ENCODE results near the gene CEBPE. TPM values are rescaled to one million over a fixed set of nuclear protein-coding genes. Genes with fewer than 3 reads are reported as not detected.

Gene CEBPE
- total RNA-seq, 2 donors from 2014 or later = not detected

DNA sequence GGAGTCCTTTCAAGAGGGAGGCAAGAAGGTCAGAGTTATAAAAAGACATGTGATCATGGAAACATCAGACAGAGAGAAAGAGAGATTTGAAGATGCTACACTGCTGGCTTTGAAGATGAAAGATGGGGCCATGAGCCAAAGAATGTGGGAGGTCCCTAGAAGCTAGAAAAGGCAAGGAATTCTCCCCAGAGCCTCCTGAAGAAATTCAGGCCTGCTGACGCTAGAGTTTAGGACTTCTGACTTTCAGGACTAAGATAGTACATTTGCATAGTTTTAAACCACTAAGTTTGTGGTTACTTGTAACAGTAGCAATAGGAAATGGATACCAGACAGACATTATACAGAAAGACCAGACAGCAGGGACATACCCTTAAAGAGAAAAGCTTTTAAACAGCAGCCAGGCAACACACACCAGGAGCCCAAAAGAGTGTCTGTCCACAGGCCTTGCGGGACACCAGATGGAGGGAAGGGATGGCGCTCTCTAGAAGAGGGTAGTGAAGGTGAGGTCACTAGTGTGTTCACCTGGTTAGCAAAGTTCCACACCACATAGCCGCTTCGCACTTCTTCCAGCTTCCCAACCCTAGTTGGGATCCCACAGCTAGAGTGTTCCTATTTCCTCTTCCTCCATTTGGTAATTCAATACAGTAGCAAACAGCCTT is 29.7 kb upstream of the CEBPE start:
- H3K27me3 ChIP-seq (replicated peaks; ENCODE audit: insufficient read depth) = no peaks in the 10 kb centered on the region
- peak overlapping the region in 1 of 2 donors; percentile 23 for H3K27ac ChIP-seq
- H3K36me3 ChIP-seq = no peaks in the 10 kb centered on the region
- no peak for ATAC-seq (ENCODE audit: insufficient number of reproducible peaks, low FRiP score, low read depth)
- no peak overlapping the region for H3K4me3 ChIP-seq
- peaks cover 17 to 45% of the 10 kb centered on the region in 2 donors for H3K4me1 ChIP-seq (ENCODE audit: control insufficient read depth in 1 of 2, low read depth in 2 of 2)
- TF ChIP-seq, protein P1, sequence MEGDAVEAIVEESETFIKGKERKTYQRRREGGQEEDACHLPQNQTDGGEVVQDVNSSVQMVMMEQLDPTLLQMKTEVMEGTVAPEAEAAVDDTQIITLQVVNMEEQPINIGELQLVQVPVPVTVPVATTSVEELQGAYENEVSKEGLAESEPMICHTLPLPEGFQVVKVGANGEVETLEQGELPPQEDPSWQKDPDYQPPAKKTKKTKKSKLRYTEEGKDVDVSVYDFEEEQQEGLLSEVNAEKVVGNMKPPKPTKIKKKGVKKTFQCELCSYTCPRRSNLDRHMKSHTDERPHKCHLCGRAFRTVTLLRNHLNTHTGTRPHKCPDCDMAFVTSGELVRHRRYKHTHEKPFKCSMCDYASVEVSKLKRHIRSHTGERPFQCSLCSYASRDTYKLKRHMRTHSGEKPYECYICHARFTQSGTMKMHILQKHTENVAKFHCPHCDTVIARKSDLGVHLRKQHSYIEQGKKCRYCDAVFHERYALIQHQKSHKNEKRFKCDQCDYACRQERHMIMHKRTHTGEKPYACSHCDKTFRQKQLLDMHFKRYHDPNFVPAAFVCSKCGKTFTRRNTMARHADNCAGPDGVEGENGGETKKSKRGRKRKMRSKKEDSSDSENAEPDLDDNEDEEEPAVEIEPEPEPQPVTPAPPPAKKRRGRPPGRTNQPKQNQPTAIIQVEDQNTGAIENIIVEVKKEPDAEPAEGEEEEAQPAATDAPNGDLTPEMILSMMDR (IDR thresholded peaks at IDR 0.05) = no peak
- DNase-seq (ENCODE audit: low spot score) = no peak
- H3K9me3 ChIP-seq = no peaks in the 10 kb centered on the region

DNA sequence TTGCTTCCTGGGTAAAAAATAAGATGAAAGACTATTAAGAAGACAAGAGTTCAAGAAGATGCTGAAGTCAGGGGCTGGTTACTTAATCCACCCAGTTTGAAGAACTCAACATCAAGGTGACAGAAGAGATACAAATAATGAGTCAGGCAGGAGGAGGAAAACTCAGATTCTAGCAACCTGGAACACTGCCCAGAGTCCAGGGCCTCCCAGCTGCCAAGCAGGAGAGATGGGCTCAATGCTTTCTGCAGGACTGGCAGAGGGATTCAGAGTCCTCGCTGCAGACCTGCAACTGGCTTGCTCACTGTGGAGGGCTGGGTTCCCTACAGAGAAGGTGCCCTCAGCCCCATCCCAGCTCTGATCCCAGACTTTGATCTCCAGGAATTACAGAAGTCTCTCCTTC is 28.6 kb upstream of the CEBPE start:
- Histone ChIP-seq H3K27me3 (replicated peaks; ENCODE audit: insufficient read depth) (no peaks in the 10 kb centered on the region), H3K9me3 (no peaks in the 10 kb centered on the region), H3K4me1 (ENCODE audit: control insufficient read depth in 1 of 2, low read depth in 2 of 2) (peaks cover 22 to 45% of the 10 kb centered on the region in 2 donors), H3K36me3 (no peaks in the 10 kb centered on the region), H3K4me3 (no peak overlapping the region), H3K27ac (peak overlapping the region in 1 of 2 donors; percentile 30)
- ATAC-seq (ENCODE audit: insufficient number of reproducible peaks, low FRiP score, low read depth) (no peak), DNase-seq (ENCODE audit: low spot score) (no peak)
- TF ChIP-seq, protein P1 (IDR thresholded peaks at IDR 0.05) = no peak

DNA sequence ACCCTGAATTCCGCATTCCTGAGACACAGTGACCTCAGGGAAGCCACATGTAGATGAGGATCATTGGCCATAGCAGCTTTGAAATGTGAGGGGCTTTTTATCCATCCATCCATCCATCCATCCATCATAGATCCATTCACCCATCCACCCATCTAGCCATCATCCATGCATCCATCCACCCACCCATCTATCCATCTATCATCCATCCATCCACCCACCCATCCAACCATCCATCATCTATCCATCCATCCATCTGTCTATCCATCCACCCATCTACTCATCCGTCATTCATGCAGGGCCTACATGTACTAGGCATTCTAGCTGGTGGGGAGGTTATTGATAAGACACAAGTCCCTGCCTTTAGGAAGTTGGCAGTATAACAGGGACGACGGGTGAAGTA is 27.9 kb upstream of the CEBPE start:
- Histone ChIP-seq H3K9me3 (no peaks in the 10 kb centered on the region), H3K4me3 (no peak overlapping the region), H3K27ac (peak overlapping the region in 1 of 2 donors; percentile 30), H3K27me3 (replicated peaks; ENCODE audit: insufficient read depth) (no peaks in the 10 kb centered on the region), H3K4me1 (ENCODE audit: control insufficient read depth in 1 of 2, low read depth in 2 of 2) (peaks cover 21 to 45% of the 10 kb centered on the region in 2 donors), H3K36me3 (no peaks in the 10 kb centered on the region)
- no peak for ATAC-seq (ENCODE audit: insufficient number of reproducible peaks, low FRiP score, low read depth)
- TF ChIP-seq, protein P1 (IDR thresholded peaks at IDR 0.05) = no peak
- no peak for DNase-seq (ENCODE audit: low spot score)

DNA sequence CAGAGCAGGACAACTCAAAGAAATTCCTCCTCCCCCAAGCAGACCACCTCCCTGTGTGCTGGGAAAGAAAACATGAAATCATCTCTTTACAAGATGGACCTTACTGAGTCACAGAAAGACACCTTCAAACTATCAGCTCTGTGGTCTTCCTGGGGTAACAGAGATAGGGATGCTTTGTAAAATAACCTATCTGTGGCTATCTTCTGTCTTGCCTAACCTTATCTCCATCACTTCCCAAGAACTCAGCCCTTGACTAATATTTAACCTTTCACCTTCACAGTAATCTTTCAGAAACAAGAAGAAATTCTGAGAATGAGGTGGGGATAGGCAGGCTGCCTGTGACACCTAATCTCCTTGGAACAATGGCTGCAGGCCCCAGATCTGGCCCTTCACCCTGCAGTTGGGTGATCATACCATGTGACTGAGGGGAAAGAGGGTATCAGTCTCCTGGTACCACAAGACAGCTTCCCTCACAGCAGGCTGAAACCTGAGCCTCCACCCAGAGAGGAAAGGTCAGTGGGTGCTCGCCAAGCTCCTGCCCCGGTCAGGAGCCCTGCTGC is 27.4 kb upstream of the CEBPE start:
- Histone ChIP-seq H3K4me1 (ENCODE audit: control insufficient read depth in 1 of 2, low read depth in 2 of 2) (peaks cover 19 to 45% of the 10 kb centered on the region in 2 donors), H3K27me3 (replicated peaks; ENCODE audit: insufficient read depth) (no peaks in the 10 kb centered on the region), H3K9me3 (no peaks in the 10 kb centered on the region), H3K36me3 (no peaks in the 10 kb centered on the region), H3K4me3 (no peak overlapping the region), H3K27ac (peak overlapping the region in 1 of 2 donors; percentile 39)
- DNase-seq (ENCODE audit: low spot score) (no peak), ATAC-seq (ENCODE audit: insufficient number of reproducible peaks, low FRiP score, low read depth) (no peak)
- TF ChIP-seq, protein P1 (IDR thresholded peaks at IDR 0.05) = no peak

DNA sequence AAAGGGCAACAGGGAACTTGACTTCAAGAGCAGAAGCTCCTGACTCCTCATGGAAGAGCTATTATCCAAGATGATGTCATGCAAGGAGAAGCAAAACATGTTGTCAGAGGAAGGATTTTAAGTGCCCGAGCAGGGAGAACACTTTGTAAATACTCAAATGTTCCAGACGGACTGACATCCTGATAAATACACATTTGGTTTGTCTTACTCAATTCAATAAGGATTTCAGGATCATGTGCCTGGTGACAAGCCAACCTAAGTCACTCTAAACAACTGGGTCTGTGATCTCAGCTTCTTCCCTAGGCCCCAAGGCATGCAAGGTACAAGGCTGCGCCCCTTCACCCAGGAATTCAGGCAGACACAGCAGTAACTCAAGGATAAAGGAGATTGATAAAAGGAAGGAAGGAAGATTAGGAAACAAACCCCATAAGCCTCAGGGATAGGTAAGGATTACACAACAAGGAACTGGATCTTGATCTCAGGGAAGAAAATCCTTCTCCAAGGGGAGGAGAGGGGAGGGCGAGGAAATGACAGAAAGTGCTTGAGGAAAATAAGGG is 26.8 kb upstream of the CEBPE start:
- Histone ChIP-seq H3K9me3 (no peaks in the 10 kb centered on the region), H3K4me1 (ENCODE audit: control insufficient read depth in 1 of 2, low read depth in 2 of 2) (peaks cover 19 to 44% of the 10 kb centered on the region in 2 donors), H3K27me3 (replicated peaks; ENCODE audit: insufficient read depth) (no peaks in the 10 kb centered on the region), H3K36me3 (no peaks in the 10 kb centered on the region), H3K4me3 (no peak overlapping the region), H3K27ac (peak overlapping the region; percentile 19 to 39)
- ATAC-seq (ENCODE audit: insufficient number of reproducible peaks, low FRiP score, low read depth) = no peak
- TF ChIP-seq, protein P1 (IDR thresholded peaks at IDR 0.05) = no peak
- DNase-seq (ENCODE audit: low spot score) = no peak

Data from thoracic aorta (tissue), 2 donors.